ENCODE data around the gene HOXB9. TPM values are rescaled to one million over a fixed set of nuclear protein-coding genes. Genes with fewer than 3 reads are reported as not detected.

HOXB9 gene
- total RNA-seq, 2 donors from 2014 or later = not detected

- Histone ChIP-seq H3K9ac (ENCODE audit: extremely low read depth, low read length, poor library complexity, severe bottlenecking) (no peak overlapping the region), H3K4me1 (ENCODE audit: control insufficient read depth, insufficient read depth, low read length) (no peaks in the 10 kb centered on the region), H3K4me3 (ENCODE audit: low read length) (no peak overlapping the region), H3K27ac (ENCODE audit: low read depth, low read length) (peak overlapping the region; percentile 24), H3K27me3 (ENCODE audit: control insufficient read depth, insufficient read depth, low read length, poor library complexity, severe bottlenecking) (peaks cover 100% of the 10 kb centered on the region), H3K9me3 (ENCODE audit: control insufficient read depth, low read length) (peaks cover 16% of the 10 kb centered on the region), H3K36me3 (ENCODE audit: control insufficient read depth, insufficient read depth, low read length) (no peaks in the 10 kb centered on the region)
- Mint-ChIP-seq H3K9me3 (peaks cover 2% of the 10 kb centered on the region), H3K4me3 (no peak overlapping the region), H3K27ac (no peak overlapping the region), H3K4me1 (no peaks in the 10 kb centered on the region), H3K27me3 (ENCODE audit: insufficient read depth) (peaks cover 100% of the 10 kb centered on the region), H3K36me3 (ENCODE audit: low read depth) (no peaks in the 10 kb centered on the region)
- WGBS, 2 experiments (ENCODE audit: insufficient coverage in 1 of 2, insufficient read length in 1 of 2) = 14% methylated on average over 17 to 41 of the region's 41 CpGs
- DNase-seq = peak; percentile 66
- TF ChIP-seq, protein P1, sequence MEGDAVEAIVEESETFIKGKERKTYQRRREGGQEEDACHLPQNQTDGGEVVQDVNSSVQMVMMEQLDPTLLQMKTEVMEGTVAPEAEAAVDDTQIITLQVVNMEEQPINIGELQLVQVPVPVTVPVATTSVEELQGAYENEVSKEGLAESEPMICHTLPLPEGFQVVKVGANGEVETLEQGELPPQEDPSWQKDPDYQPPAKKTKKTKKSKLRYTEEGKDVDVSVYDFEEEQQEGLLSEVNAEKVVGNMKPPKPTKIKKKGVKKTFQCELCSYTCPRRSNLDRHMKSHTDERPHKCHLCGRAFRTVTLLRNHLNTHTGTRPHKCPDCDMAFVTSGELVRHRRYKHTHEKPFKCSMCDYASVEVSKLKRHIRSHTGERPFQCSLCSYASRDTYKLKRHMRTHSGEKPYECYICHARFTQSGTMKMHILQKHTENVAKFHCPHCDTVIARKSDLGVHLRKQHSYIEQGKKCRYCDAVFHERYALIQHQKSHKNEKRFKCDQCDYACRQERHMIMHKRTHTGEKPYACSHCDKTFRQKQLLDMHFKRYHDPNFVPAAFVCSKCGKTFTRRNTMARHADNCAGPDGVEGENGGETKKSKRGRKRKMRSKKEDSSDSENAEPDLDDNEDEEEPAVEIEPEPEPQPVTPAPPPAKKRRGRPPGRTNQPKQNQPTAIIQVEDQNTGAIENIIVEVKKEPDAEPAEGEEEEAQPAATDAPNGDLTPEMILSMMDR (conservative IDR thresholded peaks at IDR 0.05) = no peak
Observed at GRCh38 chr17:48605991-48606891, 19.9 kb downstream of the HOXB9 start.

DNA sequence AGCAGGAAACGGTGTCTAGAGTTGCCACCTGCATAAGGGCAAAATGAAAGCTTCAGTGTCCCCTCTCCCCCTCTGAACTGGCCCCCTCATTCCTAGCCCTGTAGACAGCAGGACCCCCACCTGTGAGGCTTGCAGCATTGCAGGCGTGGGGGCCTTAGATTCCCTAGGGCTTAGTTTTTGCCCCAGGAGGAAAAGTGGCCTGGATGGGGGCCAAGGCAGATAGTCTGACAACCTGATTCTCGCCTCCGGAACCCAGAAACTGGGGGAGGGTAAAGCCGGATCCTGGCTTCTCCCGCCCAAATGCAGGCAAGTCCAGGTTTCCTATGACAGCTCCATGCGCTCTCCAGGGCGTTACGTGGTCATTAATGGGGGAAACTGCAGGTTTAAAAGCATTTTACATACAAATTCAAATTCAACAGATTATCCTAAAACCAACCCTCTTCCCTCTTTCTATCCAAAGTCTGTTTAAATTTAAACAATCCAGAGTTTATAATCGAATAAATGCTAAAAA is 20.7 kb downstream of the HOXB9 start:
- Histone ChIP-seq H3K4me1 (ENCODE audit: control insufficient read depth, insufficient read depth, low read length) (no peaks in the 10 kb centered on the region), H3K27me3 (ENCODE audit: control insufficient read depth, insufficient read depth, low read length, poor library complexity, severe bottlenecking) (peaks cover 100% of the 10 kb centered on the region), H3K36me3 (ENCODE audit: control insufficient read depth, insufficient read depth, low read length) (no peaks in the 10 kb centered on the region), H3K9ac (ENCODE audit: extremely low read depth, low read length, poor library complexity, severe bottlenecking) (no peak overlapping the region), H3K27ac (ENCODE audit: low read depth, low read length) (no peak overlapping the region), H3K9me3 (ENCODE audit: control insufficient read depth, low read length) (peaks cover 16% of the 10 kb centered on the region), H3K4me3 (ENCODE audit: low read length) (no peak overlapping the region)
- TF ChIP-seq, protein P1 (conservative IDR thresholded peaks at IDR 0.05) = no peak
- Mint-ChIP-seq H3K9me3 (no peaks in the 10 kb centered on the region), H3K4me1 (peaks cover under 1% of the 10 kb centered on the region), H3K36me3 (ENCODE audit: low read depth) (no peaks in the 10 kb centered on the region), H3K4me3 (no peak overlapping the region), H3K27me3 (ENCODE audit: insufficient read depth) (peaks cover 100% of the 10 kb centered on the region), H3K27ac (no peak overlapping the region)
- DNase-seq = no peak
- 8 to 9% methylated on average over 9 to 10 of the region's 10 CpGs for WGBS, 2 experiments (ENCODE audit: insufficient coverage in 1 of 2, insufficient read length in 1 of 2)

DNA sequence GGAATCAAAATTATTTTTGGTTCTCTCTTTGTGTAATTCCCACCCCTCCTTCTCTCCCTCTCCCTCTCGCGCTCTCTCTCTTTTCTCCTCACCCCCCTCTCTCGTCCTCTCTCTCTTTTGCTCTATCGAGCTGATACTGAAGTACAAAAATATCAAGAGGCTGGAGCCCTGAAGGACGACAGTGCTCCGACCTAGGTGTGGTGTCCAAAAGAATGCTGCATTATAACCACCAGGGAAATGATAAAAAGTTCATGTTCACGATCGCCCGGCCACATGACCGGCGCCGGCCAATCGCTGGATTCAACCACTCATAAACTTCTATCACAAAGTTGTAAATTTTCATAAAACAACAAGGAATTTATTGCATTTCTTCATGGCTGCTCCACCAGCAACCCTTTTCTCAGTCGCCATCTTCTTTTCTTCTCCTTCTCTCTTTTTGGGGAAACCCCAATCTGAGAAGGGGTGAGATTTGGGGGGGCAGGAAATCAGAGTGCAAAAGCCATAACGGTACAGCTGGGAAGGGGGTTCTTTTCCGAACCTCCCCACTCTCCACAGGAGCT is 21.3 kb downstream of the HOXB9 start, which contains the start of gene HOXB6:
TSS of gene HOXB6 (minus strand) at position 217 of the 560 bp plus-strand sequence. CDS start 6,836 bp downstream, outside the sequence.
- H3K27ac Mint-ChIP-seq = no peak within 1 kb of the TSS
- H3K4me3 ChIP-seq (ENCODE audit: low read length) = no peak within 1 kb of the TSS
- peak within 1 kb of the TSS; percentile 24 for H3K27ac ChIP-seq (ENCODE audit: low read depth, low read length)
- H3K36me3 ChIP-seq (ENCODE audit: control insufficient read depth, insufficient read depth, low read length) = no peaks in the 10 kb centered on the region
- H3K4me1 Mint-ChIP-seq = peaks cover 1% of the 10 kb centered on the region
- H3K27me3 ChIP-seq (ENCODE audit: control insufficient read depth, insufficient read depth, low read length, poor library complexity, severe bottlenecking) = peaks cover 100% of the 10 kb centered on the region
- no peaks in the 10 kb centered on the region for H3K9me3 Mint-ChIP-seq
- peaks cover 100% of the 10 kb centered on the region for H3K27me3 Mint-ChIP-seq (ENCODE audit: insufficient read depth)
- H3K9ac ChIP-seq (ENCODE audit: extremely low read depth, low read length, poor library complexity, severe bottlenecking) = no peak within 1 kb of the TSS
- no peak for DNase-seq
- H3K4me3 Mint-ChIP-seq = no peak within 1 kb of the TSS
- H3K9me3 ChIP-seq (ENCODE audit: control insufficient read depth, low read length) = peaks cover 16% of the 10 kb centered on the region
- no peaks in the 10 kb centered on the region for H3K4me1 ChIP-seq (ENCODE audit: control insufficient read depth, insufficient read depth, low read length)
- H3K36me3 Mint-ChIP-seq (ENCODE audit: low read depth) = no peaks in the 10 kb centered on the region
- WGBS, 2 experiments (ENCODE audit: insufficient coverage in 1 of 2, insufficient read length in 1 of 2) = 19 to 20% methylated on average over 12 to 16 of the region's 16 CpGs
- TF ChIP-seq, protein P1 (conservative IDR thresholded peaks at IDR 0.05) = no peak

Data from endodermal cell (in vitro differentiated cells).